GM12873 (cell line): Measurements from ENCODE around the gene DENND4A.

Experiments
- CTCF ChIP-seq: IDR thresholded peaks from 2 replicates; pipeline ENCODE4 v1.5.1; 2012; ENCODE audit warnings: low read depth, mild to moderate bottlenecking, moderate library complexity, low read length, control low read depth; ENCODE audit not compliant: insufficient read depth; ENCODE audit errors: missing control alignments

The DENND4A gene

DNA sequence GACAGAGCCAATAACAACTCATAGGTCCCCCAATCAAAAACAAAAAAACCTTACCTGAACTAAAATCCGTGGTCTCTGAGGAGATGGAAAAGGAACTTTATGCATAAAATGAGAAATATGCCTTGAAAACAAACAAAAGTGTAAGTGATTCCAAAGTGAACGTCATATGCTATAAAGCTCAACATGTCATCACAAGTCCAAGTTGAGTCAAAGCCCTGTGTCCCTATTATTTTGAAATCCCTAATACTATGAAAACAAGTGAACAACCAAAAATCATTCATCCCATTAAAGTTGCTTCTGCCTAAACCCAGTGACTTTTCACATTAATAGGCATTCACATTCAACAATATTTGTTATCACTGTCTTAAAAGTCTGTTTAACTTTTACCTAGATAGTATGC is 59.4 kb downstream of the DENND4A start:
- no peak for TF ChIP-seq CTCF

DNA sequence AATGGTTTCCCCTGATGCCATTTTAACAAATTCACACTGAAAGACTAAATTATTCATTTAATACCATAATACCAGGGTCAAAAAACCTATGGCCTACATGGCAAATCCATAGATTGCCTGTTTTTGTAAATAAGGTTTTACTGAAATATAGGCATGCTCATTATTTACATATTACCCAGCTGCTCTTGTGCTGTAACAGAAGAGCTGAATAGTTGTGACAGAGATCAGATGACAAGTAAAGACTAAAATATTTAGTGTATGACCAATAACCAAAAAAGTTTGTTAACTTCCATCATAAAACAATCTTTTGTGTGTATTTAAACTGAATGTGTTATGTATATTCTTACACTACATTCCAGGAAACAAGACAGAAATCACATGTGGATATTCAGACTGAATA is 60.2 kb downstream of the DENND4A start:
- no peak for TF ChIP-seq CTCF

DNA sequence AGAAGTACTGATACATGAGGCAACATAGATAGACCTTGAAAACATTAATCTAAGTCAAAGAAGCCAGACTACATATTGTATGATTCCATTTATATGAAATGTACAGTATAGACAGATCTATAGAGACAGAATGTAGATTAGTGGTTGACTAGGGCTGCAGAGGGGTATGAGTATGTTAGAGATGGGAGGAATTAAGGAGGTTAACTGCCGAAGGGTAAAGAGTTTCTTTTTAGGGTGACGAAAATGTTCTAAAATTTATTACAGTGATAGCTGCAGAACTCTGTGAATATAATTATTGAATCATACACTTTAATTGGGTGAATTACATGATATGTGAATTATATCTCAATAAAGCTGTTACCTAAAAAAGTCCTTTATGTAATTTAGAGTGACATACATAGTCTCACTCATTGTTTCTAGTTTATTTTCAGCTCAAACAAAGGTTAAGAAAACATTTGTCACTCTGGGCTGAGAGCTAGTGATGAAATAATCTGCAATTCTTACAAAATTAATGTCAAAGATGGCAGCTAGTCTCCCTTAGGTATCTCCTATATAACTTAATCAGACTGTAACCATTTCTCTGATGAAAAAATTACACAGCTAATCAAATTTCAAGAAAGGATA is 61.4 kb downstream of the DENND4A start:
- TF ChIP-seq CTCF: no peak

DNA sequence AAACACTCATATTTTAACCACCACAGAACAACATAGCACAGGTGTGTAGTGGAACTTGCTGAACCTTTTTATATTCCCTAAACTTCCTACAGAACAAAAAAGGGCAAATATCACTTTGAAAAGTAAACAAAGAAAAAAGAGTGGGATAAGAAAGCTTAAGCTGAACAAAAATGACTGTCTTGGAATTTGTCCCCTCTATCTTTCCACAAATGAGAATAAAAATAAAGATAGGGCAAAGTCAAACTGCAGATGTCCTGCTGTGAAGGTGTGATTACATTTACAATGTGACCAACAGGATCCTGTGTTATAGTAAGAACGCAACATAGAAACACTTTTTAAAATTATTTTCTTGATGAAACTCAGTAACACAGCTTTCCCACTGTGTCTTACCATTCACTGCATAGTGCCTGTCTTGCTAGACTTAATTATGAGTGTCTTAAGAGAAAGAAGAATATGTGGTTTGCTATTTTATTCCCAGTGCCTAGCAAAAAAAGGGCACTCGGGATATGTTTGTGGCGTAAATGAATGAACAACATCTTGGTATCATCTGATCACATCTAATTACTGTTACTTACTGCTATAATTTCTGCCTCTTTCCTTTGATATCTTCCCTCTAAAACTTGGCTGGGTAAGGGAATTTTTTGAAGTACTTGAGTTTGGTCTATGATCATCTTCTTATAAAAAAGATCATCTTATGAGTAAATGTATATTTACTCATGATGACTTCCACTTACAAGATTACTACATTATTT is 67.5 kb downstream of the DENND4A start:
- no peak for TF ChIP-seq CTCF

GRCh38 chr15:65723876-65724275 is 68.2 kb downstream of the DENND4A start:
- no peak for TF ChIP-seq CTCF

DNA sequence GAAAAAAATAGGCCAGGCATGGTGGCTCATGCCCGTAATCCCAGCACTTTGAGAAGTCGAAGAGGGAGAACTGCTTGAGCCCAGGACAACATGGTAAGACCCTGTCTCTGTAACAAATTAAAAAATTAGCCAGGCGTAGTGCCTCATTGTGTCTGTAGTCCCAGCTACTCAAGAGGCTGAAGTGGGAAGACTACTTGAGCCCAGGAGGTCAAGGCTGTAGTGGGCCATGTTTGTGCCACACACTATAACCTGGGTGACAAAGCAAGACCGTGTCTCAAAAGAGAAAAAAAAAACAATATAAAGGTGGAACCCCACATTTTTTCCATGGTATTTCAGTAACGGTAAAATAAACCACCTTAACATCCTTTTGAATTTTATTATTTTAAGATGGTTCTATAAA is 69.9 kb downstream of the DENND4A start:
- no peak for TF ChIP-seq CTCF

DNA sequence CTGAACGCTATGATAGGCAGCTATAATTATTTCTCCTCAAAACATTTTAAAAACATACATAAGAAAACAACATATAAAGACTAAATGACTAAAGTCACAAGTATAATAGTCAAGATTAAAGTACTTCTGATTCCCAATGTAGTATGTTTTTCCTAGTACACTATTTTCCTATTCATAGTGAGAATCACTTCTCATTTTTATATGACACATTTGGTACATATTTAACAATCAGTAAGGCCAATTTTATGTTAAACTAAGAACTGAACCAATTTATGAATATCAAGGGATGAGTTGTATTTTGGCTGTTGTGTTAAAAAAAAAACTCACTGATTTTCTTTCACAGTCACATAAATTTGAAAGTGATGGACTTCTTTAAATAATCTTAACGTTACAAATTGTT is 79.7 kb downstream of the DENND4A start:
- no peak for TF ChIP-seq CTCF
